GM12864 (cell line): ENCODE measurements around the gene MYT1.

Experiments used
- DNase-seq: peaks from one replicate; pipeline ENCODE4 v3.0.0-alpha.2; 2011; ENCODE audit warnings: low read depth
- H3K4me3 ChIP-seq: 2 replicates; pipeline ENCODE4 v1.5.1; 2011; ENCODE audit warnings: mild to moderate bottlenecking, low read depth, low read length, control low read depth
- TF ChIP-seq, protein P1 (sequence below): IDR thresholded peaks from 2 replicates; pipeline ENCODE4 v1.5.1; 2011; ENCODE audit warnings: low read depth, mild to moderate bottlenecking, moderate library complexity, low read length, control low read depth, inconsistent platforms; ENCODE audit errors: missing control alignments

The MYT1 gene

DNA sequence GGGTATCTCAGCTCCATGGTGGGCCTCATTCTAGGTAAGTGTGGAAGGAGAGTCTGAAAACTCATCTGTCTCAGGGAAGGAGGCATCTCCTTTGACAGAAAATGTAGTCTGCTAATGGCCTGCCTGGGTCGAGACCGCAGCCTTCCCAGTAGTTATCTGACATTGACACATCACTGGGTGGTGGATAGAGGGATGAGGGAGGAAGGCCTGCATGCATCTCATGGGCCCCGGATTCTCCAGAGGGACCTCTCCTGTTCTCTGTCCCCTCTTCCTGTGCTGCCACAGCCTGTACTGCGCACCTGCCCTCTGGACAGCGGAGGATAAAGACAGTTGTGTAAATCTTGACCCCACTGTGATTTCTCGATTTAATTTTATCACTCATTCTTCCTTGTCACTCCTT is 96.0 kb downstream of the MYT1 start:
- DNase-seq: no peak
- H3K4me3 ChIP-seq: no peak overlapping the region
- TF ChIP-seq, protein P1, sequence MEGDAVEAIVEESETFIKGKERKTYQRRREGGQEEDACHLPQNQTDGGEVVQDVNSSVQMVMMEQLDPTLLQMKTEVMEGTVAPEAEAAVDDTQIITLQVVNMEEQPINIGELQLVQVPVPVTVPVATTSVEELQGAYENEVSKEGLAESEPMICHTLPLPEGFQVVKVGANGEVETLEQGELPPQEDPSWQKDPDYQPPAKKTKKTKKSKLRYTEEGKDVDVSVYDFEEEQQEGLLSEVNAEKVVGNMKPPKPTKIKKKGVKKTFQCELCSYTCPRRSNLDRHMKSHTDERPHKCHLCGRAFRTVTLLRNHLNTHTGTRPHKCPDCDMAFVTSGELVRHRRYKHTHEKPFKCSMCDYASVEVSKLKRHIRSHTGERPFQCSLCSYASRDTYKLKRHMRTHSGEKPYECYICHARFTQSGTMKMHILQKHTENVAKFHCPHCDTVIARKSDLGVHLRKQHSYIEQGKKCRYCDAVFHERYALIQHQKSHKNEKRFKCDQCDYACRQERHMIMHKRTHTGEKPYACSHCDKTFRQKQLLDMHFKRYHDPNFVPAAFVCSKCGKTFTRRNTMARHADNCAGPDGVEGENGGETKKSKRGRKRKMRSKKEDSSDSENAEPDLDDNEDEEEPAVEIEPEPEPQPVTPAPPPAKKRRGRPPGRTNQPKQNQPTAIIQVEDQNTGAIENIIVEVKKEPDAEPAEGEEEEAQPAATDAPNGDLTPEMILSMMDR: no peak

DNA sequence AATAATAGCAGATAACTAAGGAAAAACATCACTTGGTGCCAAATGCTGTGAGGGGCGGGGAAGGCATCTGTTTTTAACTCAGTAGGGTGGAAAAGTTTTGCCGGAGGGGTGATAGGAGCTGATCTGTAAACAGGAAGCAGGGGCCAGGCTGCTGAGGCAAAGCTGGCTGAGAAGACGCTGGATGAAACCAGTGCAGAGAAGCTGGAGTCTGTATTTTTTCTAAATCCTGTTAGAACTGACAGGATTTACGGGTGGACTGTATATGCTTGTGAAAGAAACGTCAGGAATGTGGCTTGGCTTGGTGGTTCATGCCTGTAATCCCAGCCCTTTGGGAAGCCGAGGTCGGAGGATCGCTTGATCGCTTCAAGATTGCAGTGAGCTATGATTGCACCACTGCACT is 96.9 kb downstream of the MYT1 start:
- TF ChIP-seq, protein P1: no peak
- H3K4me3 ChIP-seq: no peak overlapping the region
- no peak for DNase-seq

DNA sequence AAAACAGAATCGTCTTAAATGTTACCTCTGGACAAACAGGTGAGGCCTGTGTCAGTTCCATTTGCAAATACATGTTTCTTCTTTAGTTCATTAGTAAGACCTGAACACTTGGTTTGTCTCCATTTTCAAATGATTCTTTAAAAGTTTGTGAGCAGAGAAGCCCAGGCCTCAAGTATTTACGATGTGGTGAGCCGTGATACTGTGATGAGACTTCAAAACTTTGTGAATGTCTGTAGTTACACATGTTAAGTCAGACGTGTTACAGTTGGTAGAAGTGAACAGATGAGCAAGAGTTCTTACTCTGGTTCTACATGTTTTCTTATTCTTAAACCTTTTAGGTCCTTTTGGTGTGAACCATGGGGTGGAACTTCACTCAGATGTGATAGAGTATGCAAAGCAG is 99.8 kb downstream of the MYT1 start:
- H3K4me3 ChIP-seq: no peak overlapping the region
- TF ChIP-seq, protein P1: no peak
- no peak for DNase-seq

DNA sequence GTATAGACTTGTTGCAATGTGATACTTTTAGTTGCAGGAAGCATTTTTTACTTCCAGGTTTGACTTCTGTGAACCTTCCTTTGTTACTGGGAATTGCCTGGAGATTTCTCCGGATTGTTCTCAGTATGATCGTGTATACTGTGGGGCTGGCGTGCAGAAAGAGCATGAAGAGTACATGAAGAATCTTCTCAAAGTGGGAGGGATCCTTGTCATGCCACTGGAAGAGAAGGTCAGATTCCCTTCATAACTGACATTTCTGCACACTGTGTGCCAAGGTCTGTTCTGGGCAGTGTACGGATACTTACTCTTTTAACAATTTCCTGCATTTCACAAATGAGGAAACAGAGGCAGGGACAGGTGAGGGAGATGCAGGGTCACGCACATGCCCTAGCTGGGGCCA is 100.9 kb downstream of the MYT1 start:
- TF ChIP-seq, protein P1: no peak
- H3K4me3 ChIP-seq: no peak overlapping the region
- DNase-seq: no peak

DNA sequence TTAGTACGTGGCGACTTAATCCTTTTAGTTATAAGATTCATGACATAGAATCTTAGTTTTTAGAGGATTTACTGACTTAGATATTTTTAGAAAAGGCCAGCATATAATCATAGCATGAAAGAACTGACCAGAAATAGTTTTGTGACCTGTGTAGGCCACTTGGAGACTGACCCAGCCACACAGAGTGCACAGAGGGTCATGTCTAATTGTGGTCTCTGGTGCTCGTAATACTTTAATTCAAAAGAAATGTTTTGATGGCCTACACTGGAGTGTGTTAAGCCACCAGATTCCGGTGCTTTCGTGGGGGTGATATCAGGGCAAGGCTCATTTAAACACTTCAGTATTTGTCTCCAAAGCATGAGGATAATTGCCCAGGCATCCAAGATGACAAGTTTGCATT is 102.7 kb downstream of the MYT1 start:
- no peak for DNase-seq
- TF ChIP-seq, protein P1: no peak
- H3K4me3 ChIP-seq: no peak overlapping the region

DNA sequence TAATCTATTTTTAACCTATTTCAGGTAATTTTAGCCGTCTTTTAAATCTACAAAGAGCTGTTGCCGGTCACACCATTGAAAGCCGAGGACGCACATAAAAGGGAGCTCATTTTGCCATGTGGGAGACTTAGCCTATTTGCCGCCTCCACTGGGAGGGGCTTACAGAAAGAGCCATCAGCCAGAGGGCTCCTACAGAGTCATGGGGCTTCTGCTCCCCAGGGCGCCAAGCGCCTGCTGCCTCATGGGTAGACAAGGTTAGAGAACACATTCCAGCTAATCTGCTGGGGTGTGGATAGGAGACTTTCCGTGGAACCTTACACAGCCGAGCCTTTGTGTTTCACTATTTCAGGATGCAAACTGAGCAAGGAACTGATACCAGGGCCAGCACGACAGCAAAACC is 103.9 kb downstream of the MYT1 start:
- H3K4me3 ChIP-seq: no peak overlapping the region
- DNase-seq: no peak
- TF ChIP-seq, protein P1: no peak

DNA sequence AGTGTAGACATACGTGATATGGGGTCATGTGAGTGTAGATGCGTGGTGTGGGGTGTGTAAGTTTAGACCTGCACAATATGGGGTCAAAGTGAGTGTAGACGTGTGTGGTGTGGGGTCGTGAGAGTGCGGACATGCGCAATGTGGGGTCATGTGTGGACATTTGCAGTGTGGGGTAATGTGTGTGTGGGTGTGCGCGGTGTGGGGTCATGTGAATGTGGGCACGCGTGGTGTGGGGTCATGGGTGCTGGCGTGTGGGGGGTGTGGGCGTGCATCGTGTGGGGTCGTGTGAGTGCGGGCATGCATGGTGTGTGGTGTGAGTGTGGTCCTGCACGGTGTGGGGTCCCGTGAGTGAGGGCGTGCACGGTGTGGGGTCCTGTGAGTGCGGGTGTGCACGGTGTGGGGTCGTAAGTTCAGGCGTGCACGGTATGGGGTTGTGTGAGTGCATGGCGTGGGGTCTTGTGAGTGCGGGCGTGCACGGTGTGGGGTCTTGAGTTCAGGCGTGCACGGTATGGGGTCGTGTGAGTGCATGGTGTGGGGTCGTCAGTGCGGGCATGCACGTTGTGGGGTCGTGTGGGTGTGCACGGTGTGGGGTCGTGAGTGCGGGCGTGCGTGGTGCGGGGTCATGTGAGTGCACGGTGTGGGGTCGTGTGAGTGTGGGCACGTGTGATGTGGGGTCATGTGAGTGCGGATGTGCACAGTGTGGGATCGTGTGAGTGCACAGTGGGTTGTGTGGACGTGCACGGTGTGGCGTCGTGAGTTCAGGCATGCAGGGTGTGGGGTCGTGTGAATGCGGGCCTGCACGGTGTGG is 105.6 kb downstream of the MYT1 start:
- TF ChIP-seq, protein P1: no peak
- no peak for DNase-seq
- H3K4me3 ChIP-seq: no peak overlapping the region
